K562 (cell line): Measurements from ENCODE around the gene VDAC2.

Experiments
- BHLHE40 ChIP-seq: IDR thresholded peaks from 2 replicates; pipeline ENCODE4 v1.6.1; 2011; ENCODE audit warnings: low read length, improper control_type of control experiment
- ELF2 ChIP-seq: fragments of 250-450 bp; sonication (Bioruptor Pico); IDR thresholded peaks from 2 replicates; pipeline ENCODE4 v1.5.0; 2021; ENCODE audit warnings: mild to moderate bottlenecking
- ESRRA ChIP-seq: fragments of 450-650 bp; IDR thresholded peaks from 2 replicates; pipeline ENCODE4 v1.6.1; 2014; ENCODE audit warnings: low read depth, mild to moderate bottlenecking, moderate library complexity, borderline replicate concordance
- GABPA ChIP-seq: fragments of 200-800 bp; sonication (Bioruptor generic); conservative IDR thresholded peaks from 2 replicates; pipeline ENCODE4 v1.6.1; 2016; ENCODE audit warnings: low read depth, missing genetic modification characterization, missing compliant biosample characterization
- HNRNPH1 ChIP-seq: fragments of 200-400 bp; formaldehyde crosslinking; optimal IDR thresholded peaks from 2 replicates; pipeline ENCODE3; 2017; ENCODE audit warnings: low read depth, mild to moderate bottlenecking, low read length, moderate library complexity
- IRF2 ChIP-seq: sonication (generic); formaldehyde crosslinking; IDR thresholded peaks from 2 replicates; pipeline ENCODE4 v1.8.1; 2022; ENCODE audit warnings: mild to moderate bottlenecking, missing genetic modification reagents
- MEIS2 ChIP-seq: fragments of 450-650 bp; IDR thresholded peaks from 2 replicates; pipeline ENCODE4 v1.6.1; 2014; ENCODE audit warnings: mild to moderate bottlenecking; ENCODE audit not compliant: partially characterized antibody
- POLR2A ChIP-seq: fragments of 450-650 bp; conservative IDR thresholded peaks from 2 replicates; pipeline ENCODE4 v1.6.1; 2016
- POLR2AphosphoS5 ChIP-seq: IDR thresholded peaks from 2 replicates; pipeline ENCODE4 v1.6.1; 2011; ENCODE audit warnings: mild to moderate bottlenecking, low read depth, low read length, moderate library complexity; ENCODE audit not compliant: control insufficient read depth, insufficient read depth
- SMARCE1 ChIP-seq: fragments of 450-650 bp; IDR thresholded peaks from 2 replicates; pipeline ENCODE4 v1.7.1; 2016; ENCODE audit warnings: mild to moderate bottlenecking
- TRIM24 ChIP-seq, 2 experiments: fragments of 450-650 bp; IDR thresholded peaks; 2 replicates each; pipeline ENCODE4 v1.6.1; 2016
- ZNF146 ChIP-seq: IDR thresholded peaks from one replicate; pipeline ENCODE4 v1.6.1; 2018; ENCODE audit warnings: missing compliant biosample characterization; ENCODE audit not compliant: unreplicated experiment
- TF ChIP-seq, protein P1 (sequence below), 3 experiments: IDR thresholded peaks in 2 of 3; conservative IDR thresholded peaks in 1 of 3; 2 replicates each; pipeline ENCODE4 v1.5.1; 2011 to 2012; ENCODE audit warnings: low read length in 3 of 3, mild to moderate bottlenecking in 3 of 3, control low read depth in 2 of 3, improper control_type of control experiment in 1 of 3, inconsistent platforms in 1 of 3, low read depth in 1 of 3, mixed read lengths in 1 of 3, moderate library complexity in 1 of 3; ENCODE audit not compliant: insufficient read depth in 2 of 3

DNA sequence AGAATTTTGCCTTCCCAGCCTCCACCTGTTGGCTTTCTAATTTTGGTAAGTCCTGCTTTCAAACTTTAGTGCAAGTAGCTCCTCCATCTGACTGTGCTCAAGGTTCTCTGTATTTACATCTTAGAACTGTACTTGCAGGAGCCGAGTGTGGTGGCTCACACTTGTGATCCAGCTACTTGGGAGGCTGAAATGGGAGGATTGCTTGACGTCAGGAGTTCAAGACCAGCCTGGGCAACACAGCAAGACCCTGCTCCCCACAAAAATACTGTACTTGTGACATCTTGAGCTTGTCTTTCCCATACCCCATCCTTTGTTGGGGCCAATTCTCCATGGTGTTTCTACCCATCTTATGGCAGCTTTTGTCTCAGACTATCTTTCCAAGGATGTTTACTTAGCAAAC lies 4.7 kb upstream of the VDAC2 start:
- TF ChIP-seq HNRNPH1: no peak
- TF ChIP-seq POLR2A: no peak
- TF ChIP-seq, protein P1, sequence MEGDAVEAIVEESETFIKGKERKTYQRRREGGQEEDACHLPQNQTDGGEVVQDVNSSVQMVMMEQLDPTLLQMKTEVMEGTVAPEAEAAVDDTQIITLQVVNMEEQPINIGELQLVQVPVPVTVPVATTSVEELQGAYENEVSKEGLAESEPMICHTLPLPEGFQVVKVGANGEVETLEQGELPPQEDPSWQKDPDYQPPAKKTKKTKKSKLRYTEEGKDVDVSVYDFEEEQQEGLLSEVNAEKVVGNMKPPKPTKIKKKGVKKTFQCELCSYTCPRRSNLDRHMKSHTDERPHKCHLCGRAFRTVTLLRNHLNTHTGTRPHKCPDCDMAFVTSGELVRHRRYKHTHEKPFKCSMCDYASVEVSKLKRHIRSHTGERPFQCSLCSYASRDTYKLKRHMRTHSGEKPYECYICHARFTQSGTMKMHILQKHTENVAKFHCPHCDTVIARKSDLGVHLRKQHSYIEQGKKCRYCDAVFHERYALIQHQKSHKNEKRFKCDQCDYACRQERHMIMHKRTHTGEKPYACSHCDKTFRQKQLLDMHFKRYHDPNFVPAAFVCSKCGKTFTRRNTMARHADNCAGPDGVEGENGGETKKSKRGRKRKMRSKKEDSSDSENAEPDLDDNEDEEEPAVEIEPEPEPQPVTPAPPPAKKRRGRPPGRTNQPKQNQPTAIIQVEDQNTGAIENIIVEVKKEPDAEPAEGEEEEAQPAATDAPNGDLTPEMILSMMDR (IDR thresholded peaks at IDR 0.05 in 2 of 3, conservative IDR thresholded peaks at IDR 0.05 in 1 of 3; ENCODE audit: insufficient read depth in 2 of 3, low read depth in 1 of 3, low read length in 3 of 3): no peak
- TF ChIP-seq ESRRA: no peak
- no peak for TF ChIP-seq ZNF146 (CRISPR knock-in tag)
- TF ChIP-seq TRIM24 (IDR thresholded peaks at IDR 0.05): no peak
- TF ChIP-seq BHLHE40: no peak
- no peak for TF ChIP-seq ELF2 (CRISPR knock-in tag)
- no peak for TF ChIP-seq IRF2 (CRISPR knock-in tag)
- no peak for TF ChIP-seq MEIS2
- TF ChIP-seq SMARCE1: no peak
- no peak for TF ChIP-seq POLR2AphosphoS5
- TF ChIP-seq GABPA (tag): no peak
